SK-N-SH (cell line): ENCODE measurements around the gene REPS2.

Experiments
- CTCF ChIP-seq: fragments of 200-600 bp; sonication (generic); IDR thresholded peaks from 2 replicates; pipeline ENCODE4 v1.6.1; 2017; ENCODE audit warnings: antibody characterized with exemption, mild to moderate bottlenecking, moderate library complexity
- GABPA ChIP-seq: IDR thresholded peaks from 2 replicates; pipeline ENCODE4 v1.4.0; 2012; ENCODE audit warnings: low read depth, mild to moderate bottlenecking
- MAX ChIP-seq: IDR thresholded peaks from 2 replicates; pipeline ENCODE4 v1.4.0; 2012; ENCODE audit warnings: low read depth
- NFIC ChIP-seq: IDR thresholded peaks from 2 replicates; pipeline ENCODE4 v1.4.0; 2012; ENCODE audit warnings: borderline replicate concordance
- NRF1 ChIP-seq: IDR thresholded peaks from 2 replicates; pipeline ENCODE4 v1.6.1; 2012; ENCODE audit warnings: low read depth, mild to moderate bottlenecking, low read length
- RAD21 ChIP-seq: IDR thresholded peaks from 2 replicates; pipeline ENCODE4 v1.6.1; 2012; ENCODE audit warnings: mild to moderate bottlenecking, low read length
- RCOR1 ChIP-seq: fragments of 150-350 bp; IDR thresholded peaks from 2 replicates; pipeline ENCODE4 v1.6.1; 2017; ENCODE audit warnings: antibody characterized with exemption, low read length
- REST ChIP-seq: IDR thresholded peaks from 2 replicates; pipeline ENCODE4 v1.6.1; 2012; ENCODE audit warnings: mild to moderate bottlenecking, low read depth, low read length, moderate library complexity
- SIN3A ChIP-seq: IDR thresholded peaks from 2 replicates; pipeline ENCODE4 v1.6.1; 2012; ENCODE audit warnings: low read depth, mild to moderate bottlenecking, low read length, moderate library complexity, borderline replicate concordance
- SMC3 ChIP-seq: IDR thresholded peaks from 2 replicates; pipeline ENCODE4 v1.6.1; 2012; ENCODE audit warnings: low read depth, low read length, improper control_type of control experiment
- USF2 ChIP-seq: fragments of 150-350 bp; IDR thresholded peaks from 2 replicates; pipeline ENCODE4 v1.6.1; 2017; ENCODE audit warnings: antibody characterized with exemption, low read length, low read depth, borderline replicate concordance
- YY1 ChIP-seq: IDR thresholded peaks from 2 replicates; pipeline ENCODE4 v1.4.0; 2012; ENCODE audit warnings: low read depth, mild to moderate bottlenecking

- no peak for TF ChIP-seq CTCF
- TF ChIP-seq SIN3A, result no peak
- no peak for TF ChIP-seq USF2
- no peak for TF ChIP-seq REST
- no peak for TF ChIP-seq NFIC
- no peak for TF ChIP-seq RAD21
- no peak for TF ChIP-seq RCOR1
- TF ChIP-seq MAX, result no peak
- TF ChIP-seq GABPA, result no peak
- TF ChIP-seq YY1, result no peak
- no peak for TF ChIP-seq SMC3
- no peak for TF ChIP-seq NRF1
Measured at GRCh38 chrX:17038277-17038676, 91.8 kb downstream of the REPS2 start.
